Esophagus squamous epithelium (tissue), 4 donors: ENCODE measurements around the gene PI4KB.

Experiments used
- CTCF ChIP-seq, 6 experiments: fragments of 450-650 bp in 4 of 6; fragments of 200-600 bp in 2 of 6; sonication (generic) in 2 of 6; IDR thresholded peaks; one replicate each; pipeline ENCODE4 v1.5.1; 2016 to 2019; ENCODE audit warnings: antibody characterized with exemption in 6 of 6, mild to moderate bottlenecking in 4 of 6, moderate library complexity in 4 of 6
- POLR2A ChIP-seq, 4 donors: fragments of 450-650 bp; IDR thresholded peaks; one replicate each; pipeline ENCODE4 v1.6.1; 2017; ENCODE audit warnings: antibody characterized with exemption in 4 of 4, mild to moderate bottlenecking in 4 of 4, moderate library complexity in 3 of 4

- TF ChIP-seq CTCF (IDR thresholded peaks at IDR 0.05), result no peak
- no peak for TF ChIP-seq POLR2A (IDR thresholded peaks at IDR 0.05)
Observed at GRCh38 chr1:151312826-151313225, 14.4 kb downstream of the PI4KB start.
